Central memory CD8-positive, alpha-beta T cell (primary cell): Measurements from ENCODE around the gene TRPV4.
A peak's percentile ranks its signal among the peaks of the same experiment; 100 is the strongest.

Experiments used
- ATAC-seq: fragments of 150-1000 bp; cut with Tn5 transposase; replicated peaks from 2 replicates; pipeline ENCODE4 v1.10.0; 2022; ENCODE audit warnings: mild to moderate bottlenecking, moderate FRiP score, moderate number of reproducible peaks; ENCODE audit not compliant: poor library complexity, severe bottlenecking; ENCODE audit errors: extremely low read depth
- DNase-seq, 2 donors: peaks; one replicate each; pipeline ENCODE4 v3.0.0; 2021; ENCODE audit warnings: low spot score in 2 of 2
- H3K27ac Mint-ChIP-seq: one replicate; pipeline ENCODE4 v1.8.0; 2022; ENCODE audit warnings: low read depth, mild to moderate bottlenecking, moderate library complexity, mixed read lengths
- H3K27me3 Mint-ChIP-seq: one replicate; pipeline ENCODE4 v1.8.0; 2022; ENCODE audit warnings: mixed read lengths
- H3K36me3 Mint-ChIP-seq: one replicate; pipeline ENCODE4 v1.8.0; 2022; ENCODE audit warnings: mild to moderate bottlenecking, moderate library complexity, mixed read lengths; ENCODE audit not compliant: insufficient read depth
- H3K4me1 Mint-ChIP-seq: one replicate; pipeline ENCODE4 v1.8.0; 2022; ENCODE audit warnings: mixed read lengths
- H3K4me3 Mint-ChIP-seq: one replicate; pipeline ENCODE4 v1.8.0; 2022; ENCODE audit warnings: mild to moderate bottlenecking, moderate library complexity, mixed read lengths
- H3K9me3 Mint-ChIP-seq: one replicate; pipeline ENCODE4 v1.8.0; 2022; ENCODE audit warnings: mixed read lengths

Gene TRPV4

GRCh38 chr12:109833307-109834189, at the start of gene TRPV4:
TRPV4 (minus strand) TSS chr12:109833398; CDS start chr12:109814796, 18,602 bp downstream.
- no peaks in the 10 kb centered on the region for H3K36me3 Mint-ChIP-seq
- peaks cover 47% of the 10 kb centered on the region for H3K27me3 Mint-ChIP-seq
- DNase-seq (no peak), ATAC-seq (no peak)
- H3K4me1 Mint-ChIP-seq = peaks cover 5% of the 10 kb centered on the region
- no peak within 1 kb of the TSS for H3K4me3 Mint-ChIP-seq
- no peaks in the 10 kb centered on the region for H3K9me3 Mint-ChIP-seq
- H3K27ac Mint-ChIP-seq = no peak within 1 kb of the TSS

GRCh38 chr12:109881752-109882151, 48.6 kb upstream of the TRPV4 start:
- ATAC-seq (no peak), DNase-seq (no peak)
- H3K27me3 Mint-ChIP-seq = no peaks in the 10 kb centered on the region
- H3K4me1 Mint-ChIP-seq = peaks cover 42% of the 10 kb centered on the region
- no peak overlapping the region for H3K27ac Mint-ChIP-seq
- H3K4me3 Mint-ChIP-seq = peak overlapping the region; percentile 97
- no peaks in the 10 kb centered on the region for H3K9me3 Mint-ChIP-seq
- no peaks in the 10 kb centered on the region for H3K36me3 Mint-ChIP-seq

GRCh38 chr12:109880938-109881337, 47.7 kb upstream of the TRPV4 start:
- DNase-seq = no peak
- H3K4me1 Mint-ChIP-seq = peaks cover 50% of the 10 kb centered on the region
- H3K27me3 Mint-ChIP-seq = no peaks in the 10 kb centered on the region
- no peak for ATAC-seq
- peak overlapping the region; percentile 97 for H3K4me3 Mint-ChIP-seq
- H3K27ac Mint-ChIP-seq = peak overlapping the region; percentile 93
- no peaks in the 10 kb centered on the region for H3K9me3 Mint-ChIP-seq
- no peaks in the 10 kb centered on the region for H3K36me3 Mint-ChIP-seq

- peak within 1 kb of the TSS; percentile 97 for H3K4me3 Mint-ChIP-seq
- H3K27ac Mint-ChIP-seq = peak within 1 kb of the TSS; percentile 93
- H3K4me1 Mint-ChIP-seq = peaks cover 56% of the 10 kb centered on the region
- no peaks in the 10 kb centered on the region for H3K9me3 Mint-ChIP-seq
- ATAC-seq (peak; percentile 96), DNase-seq (peak; percentile 80 to 86)
- no peaks in the 10 kb centered on the region for H3K27me3 Mint-ChIP-seq
- no peaks in the 10 kb centered on the region for H3K36me3 Mint-ChIP-seq
These were observed 47.1 kb upstream of the TRPV4 start, which contains the start of gene GLTP for GRCh38 chr12:109880043-109880931. GLTP (minus strand) TSS chr12:109880541; CDS start chr12:109880374, 167 bp downstream.

- H3K4me1 Mint-ChIP-seq = peaks cover 64% of the 10 kb centered on the region
- no peaks in the 10 kb centered on the region for H3K36me3 Mint-ChIP-seq
- H3K27me3 Mint-ChIP-seq = no peaks in the 10 kb centered on the region
- ATAC-seq = no peak
- DNase-seq = no peak
- H3K9me3 Mint-ChIP-seq = no peaks in the 10 kb centered on the region
- peak overlapping the region; percentile 97 for H3K4me3 Mint-ChIP-seq
- peak overlapping the region; percentile 93 for H3K27ac Mint-ChIP-seq
These were observed 46.3 kb upstream of the TRPV4 start for GRCh38 chr12:109879351-109880042.

- peaks cover 68% of the 10 kb centered on the region for H3K4me1 Mint-ChIP-seq
- ATAC-seq (no peak), DNase-seq (no peak)
- peak overlapping the region; percentile 97 for H3K4me3 Mint-ChIP-seq
- H3K36me3 Mint-ChIP-seq = no peaks in the 10 kb centered on the region
- H3K27ac Mint-ChIP-seq = peak overlapping the region; percentile 93
- no peaks in the 10 kb centered on the region for H3K27me3 Mint-ChIP-seq
- no peaks in the 10 kb centered on the region for H3K9me3 Mint-ChIP-seq
These were observed 45.6 kb upstream of the TRPV4 start for GRCh38 chr12:109878749-109879148.

GRCh38 chr12:109878247-109878625, 45.0 kb upstream of the TRPV4 start:
- Mint-ChIP-seq H3K9me3 (no peaks in the 10 kb centered on the region), H3K27ac (no peak overlapping the region), H3K36me3 (peaks cover 2% of the 10 kb centered on the region), H3K4me1 (peaks cover 68% of the 10 kb centered on the region), H3K4me3 (peak overlapping the region; percentile 97), H3K27me3 (no peaks in the 10 kb centered on the region)
- no peak for DNase-seq
- no peak for ATAC-seq

GRCh38 chr12:109877504-109878246, 44.5 kb upstream of the TRPV4 start:
- Mint-ChIP-seq H3K27me3 (no peaks in the 10 kb centered on the region), H3K27ac (no peak overlapping the region), H3K4me1 (peaks cover 68% of the 10 kb centered on the region), H3K9me3 (no peaks in the 10 kb centered on the region), H3K36me3 (peaks cover 4% of the 10 kb centered on the region), H3K4me3 (peak overlapping the region; percentile 97)
- DNase-seq (no peak), ATAC-seq (no peak)

- ATAC-seq = no peak
- H3K27me3 Mint-ChIP-seq = no peaks in the 10 kb centered on the region
- H3K4me1 Mint-ChIP-seq = peaks cover 69% of the 10 kb centered on the region
- H3K9me3 Mint-ChIP-seq = no peaks in the 10 kb centered on the region
- peak overlapping the region; percentile 63 for H3K27ac Mint-ChIP-seq
- DNase-seq = no peak
- peaks cover 4% of the 10 kb centered on the region for H3K36me3 Mint-ChIP-seq
- no peak overlapping the region for H3K4me3 Mint-ChIP-seq
These were observed 43.2 kb upstream of the TRPV4 start for GRCh38 chr12:109876406-109876805.

GRCh38 chr12:109875572-109876131, 42.5 kb upstream of the TRPV4 start:
- Mint-ChIP-seq H3K9me3 (no peaks in the 10 kb centered on the region), H3K36me3 (peaks cover 4% of the 10 kb centered on the region), H3K27me3 (no peaks in the 10 kb centered on the region), H3K4me1 (peaks cover 65% of the 10 kb centered on the region), H3K4me3 (no peak overlapping the region), H3K27ac (peak overlapping the region; percentile 63)
- DNase-seq (no peak), ATAC-seq (no peak)

GRCh38 chr12:109873653-109874052, 40.5 kb upstream of the TRPV4 start:
- H3K4me1 Mint-ChIP-seq = peaks cover 49% of the 10 kb centered on the region
- no peaks in the 10 kb centered on the region for H3K9me3 Mint-ChIP-seq
- H3K27ac Mint-ChIP-seq = no peak overlapping the region
- DNase-seq (no peak), ATAC-seq (no peak)
- H3K4me3 Mint-ChIP-seq = no peak overlapping the region
- peaks cover 4% of the 10 kb centered on the region for H3K36me3 Mint-ChIP-seq
- H3K27me3 Mint-ChIP-seq = no peaks in the 10 kb centered on the region
